Psoas muscle (tissue), 8 donors: ENCODE measurements around the gene DIP2C. TPM values are rescaled to one million over a fixed set of nuclear protein-coding genes. Genes with fewer than 3 reads are reported as not detected.

Experiments used
- ATAC-seq, 4 donors: fragments of 200-7000 bp; cut with Tn5 transposase; one replicate each; pipeline ENCODE4 v1.9.1; 2020; ENCODE audit warnings: moderate library complexity in 3 of 4, mild to moderate bottlenecking in 2 of 4
- DNase-seq, 2 donors: peaks; one replicate each; pipeline ENCODE4 v3.0.0-alpha.2; 2020
- H3K27ac ChIP-seq: fragments of 200-600 bp; one replicate; pipeline ENCODE4 v1.8.0; 2022
- H3K27me3 ChIP-seq, 3 donors: fragments of 200-600 bp in 1 of 3; one replicate each; pipeline versions ENCODE4 v1.6.1 to v1.8.0; 2013 to 2022; ENCODE audit warnings: low read length in 2 of 3, mild to moderate bottlenecking in 2 of 3, moderate library complexity in 1 of 3; ENCODE audit not compliant: insufficient read depth in 3 of 3
- H3K36me3 ChIP-seq, 2 donors: fragments of 200-600 bp in 1 of 2; one replicate each; pipeline versions ENCODE4 v1.6.1 to v1.8.0; 2013 to 2022; ENCODE audit warnings: low read depth in 1 of 2, mild to moderate bottlenecking in 1 of 2, moderate library complexity in 1 of 2; ENCODE audit not compliant: insufficient read depth in 1 of 2
- H3K4me1 ChIP-seq: fragments of 200-600 bp; one replicate; pipeline ENCODE4 v1.8.0; 2022
- H3K4me3 ChIP-seq: fragments of 200-600 bp; one replicate; pipeline ENCODE4 v1.8.0; 2022; ENCODE audit warnings: mild to moderate bottlenecking
- H3K9me3 ChIP-seq: fragments of 200-600 bp; one replicate; pipeline ENCODE4 v1.8.0; 2022
- CTCF ChIP-seq: fragments of 200-600 bp; IDR thresholded peaks from one replicate; pipeline ENCODE4 v1.8.0; 2022; ENCODE audit warnings: antibody characterized with exemption
- WGBS, 3 donors: extraction: QIAGEN DNeasy Blood & Tissue Kit; methylation state at CpG; one replicate each; pipeline versions ENCODE4 v1.1.6 to v1.1.7; 2013; 5-methylcytosine and 5-hydroxymethylcytosine counted together
- intact Hi-C, 2 donors: fragments of 100-400 bp; cut with DNase I; formaldehyde crosslinking; loops; one replicate each; pipeline versions ENCODE4 v1.11.0 to v1.14.2; 2022
- polyA plus RNA-seq, 3 donors: library from polyadenylated mRNA; stranded (reverse); fragments of 200-250 nt; gene quantifications; one replicate each; pipeline ENCODE4 v1.2.3, GENCODE V29; 2013
- total RNA-seq, 4 donors: library from RNA; stranded (reverse); fragmentation: NEBNext Ultra II Directional in 2 of 4; extraction: Animal tissue kit (Norgen Biotek cat#: 25700) in 2 of 4; gene quantifications; one replicate each; pipeline versions ENCODE4 v1.2.1 to v1.2.4, GENCODE V29; 2021 to 2023
- donor health status: healthy with polysubstance abuse.
- donor health status: DM: no; HTN: no; CAD: no; lungs with moderate emphysema.
- donor health status: Bipolar disorder and iron deficiency.
- donor health status: healthy.
- donor health status: DM: yes; HTN: yes; CAD: no.
- donor health status: DM: no; HTN: no; CAD: no.
- donor health status: DM: no; HTN: no; CAD: no.
- donor health status: DM: yes; HTN: yes; CAD: no.

Gene DIP2C
- total and polyA plus RNA-seq, 7 donors, result 7.7 to 32.0 (median 25.0) TPM

DNA sequence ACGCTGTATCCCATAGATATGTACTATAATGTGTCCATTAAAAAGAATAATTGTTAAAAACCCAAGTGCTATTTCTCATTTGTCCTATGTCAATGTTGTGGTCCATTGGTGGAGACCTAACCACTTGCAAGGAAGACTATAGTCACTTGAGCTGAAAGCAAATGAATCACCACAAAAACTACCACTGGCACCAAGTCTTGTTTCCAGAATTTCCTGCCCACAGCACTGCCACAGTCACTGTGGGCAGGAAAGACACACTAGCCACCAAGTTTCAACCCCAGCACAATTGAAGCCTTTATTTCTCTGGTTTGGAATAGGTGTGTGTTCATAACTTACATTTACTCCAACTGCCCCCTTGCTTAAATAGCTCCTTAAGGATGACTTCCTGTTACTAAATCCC is 12.4 kb downstream of the DIP2C start:
- intact Hi-C loops, result no loop called here
- no peaks in the 10 kb centered on the region for H3K27me3 ChIP-seq
- H3K4me1 ChIP-seq, result peaks cover 44% of the 10 kb centered on the region
- no peaks in the 10 kb centered on the region for H3K36me3 ChIP-seq
- H3K4me3 ChIP-seq, result no peak overlapping the region
- H3K9me3 ChIP-seq, result no peaks in the 10 kb centered on the region
- 95 to 99% (median 98%) methylated on average over 1 of the region's 1 CpG for whole genome bisulfite sequencing, 3 donors
- DNase-seq, result no peak
- TF ChIP-seq CTCF, result no peak
- H3K27ac ChIP-seq, result peak overlapping the region; percentile 48
- ATAC-seq, result no peak

DNA sequence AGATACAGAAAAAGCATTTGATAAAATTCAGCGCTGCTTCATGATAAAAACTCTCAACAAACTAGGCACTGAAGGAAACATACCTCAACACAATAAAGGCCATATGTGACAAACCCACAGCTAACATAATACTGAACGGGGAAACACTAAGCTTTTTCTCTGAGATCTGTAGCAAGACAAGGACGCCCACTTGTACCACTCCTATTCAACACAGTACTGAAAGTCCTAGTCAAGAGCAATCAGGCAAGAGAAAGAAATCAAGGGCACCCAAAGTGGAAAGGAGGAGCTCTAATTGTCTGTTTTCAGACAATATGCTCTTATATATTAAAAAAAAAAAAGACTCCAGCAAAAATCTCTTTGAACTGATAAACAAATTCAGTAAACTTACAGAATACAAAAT is 13.3 kb downstream of the DIP2C start:
- DNase-seq, result no peak
- intact Hi-C loops, result no loop called here
- Histone ChIP-seq H3K27me3 (no peaks in the 10 kb centered on the region), H3K36me3 (no peaks in the 10 kb centered on the region), H3K4me1 (peaks cover 39% of the 10 kb centered on the region), H3K9me3 (no peaks in the 10 kb centered on the region), H3K27ac (no peak overlapping the region), H3K4me3 (no peak overlapping the region)
- no peak for ATAC-seq
- no peak for TF ChIP-seq CTCF
- 94 to 99% (median 96%) methylated on average over 3 of the region's 3 CpGs for WGBS, 3 donors

GRCh38 chr10:675532-675931 is 13.9 kb downstream of the DIP2C start:
- WGBS, 3 donors, result 91 to 92% (median 91%) methylated on average over 4 of the region's 4 CpGs
- DNase-seq, result no peak
- no peak overlapping the region for H3K4me3 ChIP-seq
- H3K27ac ChIP-seq, result no peak overlapping the region
- no peaks in the 10 kb centered on the region for H3K27me3 ChIP-seq
- intact Hi-C loops, result no loop called here
- H3K4me1 ChIP-seq, result peaks cover 34% of the 10 kb centered on the region
- TF ChIP-seq CTCF, result no peak
- H3K9me3 ChIP-seq, result no peaks in the 10 kb centered on the region
- no peaks in the 10 kb centered on the region for H3K36me3 ChIP-seq
- ATAC-seq, result no peak

DNA sequence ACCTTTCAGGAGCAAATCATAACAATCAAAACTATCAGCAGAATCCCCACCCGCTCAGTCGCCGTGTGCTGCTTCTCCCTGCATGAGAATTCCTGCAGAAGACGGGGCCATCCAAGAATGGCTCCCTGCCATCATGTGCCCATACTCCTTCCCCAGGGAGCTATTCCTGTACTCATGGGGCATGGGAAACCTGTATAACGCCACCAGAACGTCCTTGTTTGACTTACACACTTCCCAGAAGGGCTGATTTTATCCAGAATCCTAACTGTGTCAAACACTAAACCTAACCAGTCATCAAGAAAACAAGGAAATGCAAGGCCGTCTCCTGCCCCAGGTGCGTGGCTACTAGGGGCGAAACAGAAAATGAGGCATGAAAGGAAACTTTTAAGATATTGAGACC is 16.0 kb downstream of the DIP2C start:
- no peak for DNase-seq
- 50 to 68% (median 50%) methylated on average over 9 of the region's 9 CpGs for WGBS, 3 donors
- no peak overlapping the region for H3K4me3 ChIP-seq
- TF ChIP-seq CTCF, result no peak
- no peaks in the 10 kb centered on the region for H3K9me3 ChIP-seq
- H3K27ac ChIP-seq, result no peak overlapping the region
- ATAC-seq, result peak in 2 of 4 donors; percentile 32 to 58
- H3K4me1 ChIP-seq, result peaks cover 29% of the 10 kb centered on the region
- intact Hi-C loops, result no loop called here
- no peaks in the 10 kb centered on the region for H3K36me3 ChIP-seq
- H3K27me3 ChIP-seq, result no peaks in the 10 kb centered on the region

DNA sequence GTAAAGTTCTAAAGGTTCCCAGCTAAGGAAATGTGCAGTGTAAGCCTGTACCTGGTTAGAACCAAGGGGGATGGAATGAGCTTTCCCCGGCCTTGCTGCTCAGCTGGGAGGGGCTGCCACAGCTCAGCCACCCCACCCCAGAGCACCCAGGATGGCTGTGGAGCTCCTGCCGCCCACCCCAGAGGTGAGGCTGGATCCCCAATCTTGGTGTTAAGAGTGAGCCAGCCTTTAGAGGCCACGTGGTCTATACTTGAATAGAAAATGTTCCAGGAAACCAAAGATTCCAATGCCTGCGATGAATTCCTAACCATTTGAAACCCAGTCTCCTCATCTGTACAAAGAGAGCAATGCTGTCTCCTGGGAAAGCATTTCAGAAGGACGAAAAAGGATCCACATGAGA is 16.5 kb downstream of the DIP2C start:
- ATAC-seq (no peak), DNase-seq (no peak)
- Histone ChIP-seq H3K36me3 (no peaks in the 10 kb centered on the region), H3K27ac (no peak overlapping the region), H3K9me3 (no peaks in the 10 kb centered on the region), H3K4me3 (no peak overlapping the region), H3K27me3 (peaks cover 0 to 3% (median 0%) of the 10 kb centered on the region in 3 donors), H3K4me1 (peaks cover 31% of the 10 kb centered on the region)
- intact Hi-C loops, result no loop called here
- WGBS, 3 donors, result 58 to 76% (median 59%) methylated on average over 5 of the region's 5 CpGs
- no peak for TF ChIP-seq CTCF
